K562 (cell line): ENCODE data around the gene PPM1H. TPM values are rescaled to one million over a fixed set of nuclear protein-coding genes. Genes with fewer than 3 reads are reported as not detected.

Experiments
- DEAF1 ChIP-seq: fragments of 450-650 bp; formaldehyde crosslinking; IDR thresholded peaks from 2 replicates; pipeline ENCODE4 v1.4.0; 2020; ENCODE audit warnings: mild to moderate bottlenecking, moderate library complexity
- ELK3 ChIP-seq: fragments of 450-650 bp; formaldehyde crosslinking; IDR thresholded peaks from 2 replicates; pipeline ENCODE4 v1.4.0; 2020; ENCODE audit warnings: mild to moderate bottlenecking
- KDM5B ChIP-seq: fragments of 200-600 bp; sonication (generic); IDR thresholded peaks from 2 replicates; pipeline ENCODE4 v1.6.1; 2012; ENCODE audit warnings: low read depth, mild to moderate bottlenecking, moderate library complexity, low read length, control low read depth, inconsistent platforms; ENCODE audit not compliant: insufficient replicate concordance
- MEF2D ChIP-seq: conservative IDR thresholded peaks from 2 replicates; pipeline ENCODE4 v1.6.1; 2016; ENCODE audit warnings: low read depth, missing genetic modification characterization, missing compliant biosample characterization
- POLR2G ChIP-seq: fragments of 200-400 bp; formaldehyde crosslinking; IDR thresholded peaks from 2 replicates; pipeline ENCODE4 v1.6.1; 2017; ENCODE audit warnings: low read depth, mild to moderate bottlenecking, antibody characterized with exemption, low read length, moderate library complexity
- RAD21 ChIP-seq, 2 experiments: fragments of 250-450 bp in 1 of 2; fragments of 450-650 bp in 1 of 2; sonication (Bioruptor Pico) in 1 of 2; formaldehyde crosslinking in 1 of 2; IDR thresholded peaks in 1 of 2; conservative IDR thresholded peaks in 1 of 2; 2 replicates each; pipeline versions ENCODE4 v1.4.0 to v1.8.0; 2020 to 2022; ENCODE audit warnings: mild to moderate bottlenecking in 2 of 2, moderate library complexity in 1 of 2
- RB1 ChIP-seq: fragments of 450-650 bp; IDR thresholded peaks from 2 replicates; pipeline ENCODE4 v1.6.1; 2017; ENCODE audit warnings: low read depth, mild to moderate bottlenecking
- SREBF2 ChIP-seq: sonication (generic); formaldehyde crosslinking; IDR thresholded peaks from 2 replicates; pipeline ENCODE4 v1.4.0; 2020; ENCODE audit warnings: mild to moderate bottlenecking, missing genetic modification reagents
- TFAP4 ChIP-seq: sonication (generic); formaldehyde crosslinking; IDR thresholded peaks from 2 replicates; pipeline ENCODE4 v1.8.0; 2022; ENCODE audit warnings: missing genetic modification reagents, mild to moderate bottlenecking, moderate library complexity, borderline replicate concordance
- ZKSCAN1 ChIP-seq: fragments of 150-350 bp; IDR thresholded peaks from 2 replicates; pipeline ENCODE4 v1.6.1; 2016; ENCODE audit warnings: low read depth, low read length
- ZNF277 ChIP-seq: fragments of 250-450 bp; sonication (Bioruptor Pico); IDR thresholded peaks from 2 replicates; pipeline ENCODE4 v1.8.0; 2022; ENCODE audit warnings: inconsistent platforms, mild to moderate bottlenecking, moderate library complexity, borderline replicate concordance
- ZNF318 ChIP-seq, 2 experiments: fragments of 450-650 bp; IDR thresholded peaks; 2 replicates each; pipeline ENCODE4 v1.6.1; 2016; ENCODE audit warnings: mild to moderate bottlenecking in 2 of 2, borderline replicate concordance in 1 of 2, low read depth in 1 of 2, moderate library complexity in 1 of 2
- ZNF589 ChIP-seq: fragments of 200-800 bp; sonication (Bioruptor generic); IDR thresholded peaks from 2 replicates; pipeline ENCODE4 v1.6.1; 2016; ENCODE audit warnings: low read depth, missing genetic modification characterization, missing compliant biosample characterization
- polyA plus RNA-seq, 8 experiments: library from polyadenylated mRNA; depleted of rRNA in 4 of 8; stranded (reverse) in 5 of 8; unstranded in 3 of 8; fragments of >200 nt; fragmentation: Nextera tagmentation in 2 of 8; fragmentation: Illumina TruSeq in 1 of 8; extraction: Ambion mirVana in 2 of 8; extraction: Trizol in 1 of 8; gene quantifications; 2 replicates each; pipeline versions ENCODE4 v1.2.1 to v1.2.3, GENCODE V29; 2011 to 2014; ENCODE audit warnings: inconsistent platforms in 1 of 8, missing spikeins in 1 of 8
- total RNA-seq, 7 experiments: library from RNA; depleted of rRNA in 6 of 7; stranded (reverse); fragments of >200 nt in 6 of 7; fragmentation: Illumina TruSeq in 2 of 7; extraction: Trizol in 2 of 7; gene quantifications; 2 replicates each; pipeline versions ENCODE4 v1.2.1 to v1.2.3, GENCODE V29; 2011 to 2021; ENCODE audit warnings: low replicate concordance in 1 of 7

PPM1H gene
- total and polyA plus RNA-seq, 9 of the 15 experiments (the other 6 are each of a cell fraction or from before 2014, with no cell fraction given) = 5.3 to 29.3 (median 11.3) TPM

- no peak for TF ChIP-seq TFAP4 (CRISPR knock-in tag)
- no peak for TF ChIP-seq ZNF277
- peak; percentile 28; the same call in 1 of the 2 replicates for TF ChIP-seq DEAF1 (CRISPR knock-in tag)
- 0 out of 2 replicates have a peak, but pooled peaks have one; percentile 39 for TF ChIP-seq RB1
- TF ChIP-seq ZNF589 (CRISPR knock-in tag) = no peak
- TF ChIP-seq ZKSCAN1 = no peak
- peak; percentile 79 to 82 for TF ChIP-seq RAD21 (CRISPR knock-in tag; conservative IDR thresholded peaks at IDR 0.05 in 1 of 2, IDR thresholded peaks at IDR 0.05 in 1 of 2)
- no peak for TF ChIP-seq POLR2G
- no peak for TF ChIP-seq MEF2D (tag)
- no peak for TF ChIP-seq KDM5B
- TF ChIP-seq ZNF318 (IDR thresholded peaks at IDR 0.05; ENCODE audit: borderline replicate concordance in 1 of 2, low read depth in 1 of 2) = no peak
- no peak for TF ChIP-seq SREBF2
- no peak for TF ChIP-seq ELK3
Observed at GRCh38 chr12:62799126-62799736, 135.7 kb downstream of the PPM1H start (continued).
